GM19372 (cell line): Measurements from ENCODE around the gene URGCP.

Source experiments
- ATAC-seq: cut with Tn5 transposase; IDR thresholded peaks from one replicate; pipeline ENCODE4 v1.9.1; 2021; ENCODE audit warnings: mild to moderate bottlenecking, low read depth, moderate library complexity; ENCODE audit not compliant: unreplicated experiment

URGCP gene

GRCh38 chr7:43876241-43876640 lies 30.2 kb downstream of the URGCP start:
- ATAC-seq: no peak

- no peak for ATAC-seq
These were observed 33.1 kb downstream of the URGCP start for GRCh38 chr7:43873300-43873699.

GRCh38 chr7:43872406-43873110 lies 33.8 kb downstream of the URGCP start:
- no peak for ATAC-seq

GRCh38 chr7:43871064-43871463 lies 35.3 kb downstream of the URGCP start:
- ATAC-seq: no peak

GRCh38 chr7:43870316-43870715 lies 36.1 kb downstream of the URGCP start:
- ATAC-seq: no peak

- ATAC-seq: no peak
These were observed 36.5 kb downstream of the URGCP start for GRCh38 chr7:43869867-43870240.

- ATAC-seq: peak; percentile 81
These were observed 37.2 kb downstream of the URGCP start, which contains the start of gene MRPS24 for GRCh38 chr7:43869006-43869866. TSS of gene MRPS24 (minus strand) at chr7:43869517. CDS start at chr7:43869495, 22 bp downstream.

- ATAC-seq: peak; percentile 4
These were observed 37.8 kb downstream of the URGCP start for GRCh38 chr7:43868681-43869005.

- no peak for ATAC-seq
These were observed 38.2 kb downstream of the URGCP start for GRCh38 chr7:43868181-43868580.

- ATAC-seq: no peak
These were observed 41.1 kb downstream of the URGCP start for GRCh38 chr7:43865277-43865676.

GRCh38 chr7:43864126-43864525 lies 42.3 kb downstream of the URGCP start:
- no peak for ATAC-seq

- no peak for ATAC-seq
These were observed 49.4 kb downstream of the URGCP start for GRCh38 chr7:43856996-43857395.

GRCh38 chr7:43856316-43856715 lies 50.1 kb downstream of the URGCP start:
- no peak for ATAC-seq

- no peak for ATAC-seq
These were observed 51.2 kb downstream of the URGCP start for GRCh38 chr7:43855176-43855575.

GRCh38 chr7:43851805-43852204 lies 54.6 kb downstream of the URGCP start:
- ATAC-seq: no peak

GRCh38 chr7:43850348-43851116 lies 55.9 kb downstream of the URGCP start:
- ATAC-seq: no peak

GRCh38 chr7:43849047-43849446 lies 57.3 kb downstream of the URGCP start:
- ATAC-seq: no peak

- no peak for ATAC-seq
These were observed 58.9 kb downstream of the URGCP start for GRCh38 chr7:43847496-43847895.

- ATAC-seq: no peak
These were observed 61.7 kb downstream of the URGCP start for GRCh38 chr7:43844662-43845061.

- ATAC-seq: no peak
These were observed 62.1 kb downstream of the URGCP start for GRCh38 chr7:43844257-43844656.

GRCh38 chr7:43843296-43843695 lies 63.1 kb downstream of the URGCP start:
- ATAC-seq: no peak
